ENCODE data around the gene GPR15.
"Not testable (repeated sequence)": the region's sequence is repeated elsewhere in the genome, so short reads cannot be mapped to it uniquely, and the experiment has no call there.

The GPR15 gene

DNA sequence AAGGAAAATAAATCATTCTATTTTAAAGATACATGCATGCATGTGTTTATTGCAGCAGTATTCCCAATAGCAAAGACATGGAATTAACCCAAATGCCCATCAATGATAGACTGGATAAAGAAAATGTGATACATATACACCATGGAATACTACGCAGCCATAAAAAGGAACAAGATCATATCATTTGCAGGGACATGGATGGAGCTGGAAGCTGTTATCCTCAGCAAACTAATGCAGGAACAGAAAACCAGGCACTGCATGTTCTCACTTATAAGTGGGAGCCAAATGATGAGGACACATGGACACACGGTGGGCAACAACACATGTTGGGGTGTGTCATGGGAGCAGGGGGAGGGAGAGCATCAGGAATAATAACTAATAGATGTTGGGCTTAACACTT is 28.0 kb downstream of the GPR15 start:
- DNase-seq, result not testable (repeated sequence)

DNA sequence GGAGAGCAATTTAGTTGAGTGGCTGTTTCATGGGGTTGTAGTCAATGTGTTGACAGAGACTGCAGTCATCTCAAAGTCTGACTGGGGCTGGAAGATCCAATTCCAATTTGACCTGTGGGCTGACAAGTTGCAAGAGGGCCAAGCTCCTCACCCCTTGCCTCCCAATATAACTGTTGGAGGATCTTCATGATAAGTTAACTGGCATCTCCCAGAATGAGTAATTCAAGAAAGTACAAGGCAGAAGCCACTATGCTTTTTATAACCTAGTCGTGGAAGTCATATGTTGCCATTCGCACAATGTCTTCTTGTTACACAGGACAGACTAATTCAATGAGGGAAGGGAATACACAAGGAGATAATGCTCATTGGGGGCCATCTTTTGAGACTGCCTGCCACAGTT is 29.1 kb downstream of the GPR15 start:
- no peak for DNase-seq

DNA sequence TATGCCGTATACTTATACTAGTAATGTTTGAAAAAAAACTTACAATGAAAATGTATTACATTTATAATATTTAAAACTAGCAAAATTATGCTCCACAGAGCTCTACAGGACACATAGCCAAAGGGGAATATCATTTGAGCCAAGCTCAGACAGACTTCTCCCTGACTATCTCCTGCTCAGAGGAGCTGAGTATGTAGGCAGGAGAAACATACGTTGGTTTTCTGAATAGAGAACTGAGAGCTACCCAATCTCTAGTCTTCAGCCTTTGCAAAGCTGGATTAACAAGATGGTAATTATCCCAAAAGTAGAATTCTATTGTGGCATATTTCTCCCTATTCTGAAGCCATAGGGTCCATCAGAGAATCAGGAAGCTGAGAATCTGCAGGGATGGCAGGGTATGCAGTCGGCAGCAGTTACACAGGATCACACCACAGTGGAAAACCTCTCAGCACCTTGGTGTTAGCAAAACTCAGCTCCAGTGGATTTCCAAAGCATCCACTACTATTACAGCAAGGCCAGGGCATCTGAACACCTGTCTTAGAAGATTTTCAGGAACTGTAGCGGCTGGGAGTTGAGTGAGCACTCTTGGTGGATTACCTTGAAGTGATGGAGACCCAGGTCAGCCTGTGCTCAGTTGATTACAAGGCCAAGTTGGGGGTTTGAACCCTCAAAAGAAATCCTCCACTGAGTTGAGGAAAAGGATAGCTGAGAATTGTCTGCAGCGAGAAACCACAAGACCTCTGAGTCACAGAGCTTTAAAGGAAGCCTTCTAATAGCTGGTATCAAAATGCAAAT is 30.1 kb downstream of the GPR15 start:
- DNase-seq, result no peak

DNA sequence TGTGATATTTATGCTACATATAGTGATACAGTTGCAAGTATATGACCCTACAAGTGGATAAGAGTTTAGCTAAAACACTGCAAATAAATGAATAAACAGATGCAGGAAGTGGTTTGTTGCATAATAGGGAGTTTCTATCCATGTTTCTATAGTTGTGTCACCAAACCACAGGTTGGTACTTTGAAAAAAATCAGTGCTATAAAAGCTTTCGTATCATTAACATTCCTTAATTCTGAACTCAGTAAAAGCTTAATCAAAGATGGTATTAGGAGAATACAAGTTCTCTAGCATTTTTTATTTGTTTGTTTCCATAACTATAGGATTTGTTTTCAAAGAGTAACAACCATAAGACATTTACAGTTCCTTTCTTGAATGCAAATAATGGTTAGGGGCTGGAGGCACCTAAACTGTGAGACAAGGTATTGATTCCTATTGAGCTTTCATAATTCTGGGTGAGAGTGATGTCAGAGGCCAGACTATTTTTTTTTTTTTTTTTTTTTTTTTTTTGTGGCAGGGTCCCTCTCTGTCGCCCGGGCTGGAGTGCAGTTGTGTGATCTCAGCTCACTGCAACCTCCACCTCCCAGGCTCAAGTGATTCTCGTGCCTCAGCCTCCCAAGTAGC is 32.0 kb downstream of the GPR15 start:
- no peak for DNase-seq

DNA sequence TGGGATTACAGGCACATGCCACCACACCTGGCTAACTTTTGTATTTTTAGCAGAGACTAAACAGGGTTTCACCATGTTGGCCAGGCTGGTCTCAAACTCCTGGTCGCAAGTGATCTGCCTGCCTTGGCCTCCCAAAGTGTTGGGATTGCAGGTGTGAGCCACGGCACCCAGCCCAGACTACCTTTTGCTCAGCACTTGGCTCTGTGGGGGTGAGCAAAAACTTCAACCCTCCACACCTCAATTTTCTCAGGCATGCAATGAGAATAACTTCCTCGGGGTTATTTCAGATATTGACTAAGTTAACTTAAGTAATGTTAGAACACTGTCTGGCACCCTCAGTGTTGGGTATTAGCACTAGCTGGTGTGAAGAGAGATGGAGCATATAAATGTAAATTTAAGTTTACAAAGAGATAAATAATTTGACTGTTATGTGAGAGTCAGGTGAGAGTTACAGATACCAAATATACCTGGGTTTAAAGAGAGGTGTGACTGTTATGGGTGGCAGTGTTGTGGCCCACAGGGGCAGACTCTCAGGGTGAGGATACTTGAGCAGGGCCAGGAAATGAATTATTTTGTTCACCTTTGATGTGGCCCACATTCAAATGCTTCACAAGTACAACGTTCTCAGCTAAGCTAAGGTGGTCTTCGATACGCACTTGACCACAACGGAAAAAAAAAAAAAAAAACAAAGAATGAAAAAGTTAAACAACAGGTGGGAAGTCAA is 32.7 kb downstream of the GPR15 start:
- DNase-seq, result no peak

DNA sequence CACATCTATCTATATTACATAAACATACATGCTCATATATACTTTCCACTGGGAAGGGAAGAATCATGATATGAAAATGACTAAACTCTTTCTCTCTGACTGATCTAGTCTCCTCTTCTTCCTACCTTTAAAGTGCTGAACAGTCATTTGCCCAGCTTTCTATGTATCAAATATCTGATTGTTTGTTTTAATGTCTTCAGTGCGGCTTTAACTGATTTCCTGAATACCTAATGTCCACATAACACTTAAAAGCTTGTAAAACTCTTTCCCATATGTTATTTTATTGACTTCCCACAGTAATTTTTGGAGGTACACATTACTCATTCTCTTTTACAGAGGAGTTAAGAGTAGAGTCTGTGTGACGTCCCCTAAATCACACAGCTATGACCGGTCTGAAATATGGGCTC is 33.5 kb downstream of the GPR15 start:
- no peak for DNase-seq

DNA sequence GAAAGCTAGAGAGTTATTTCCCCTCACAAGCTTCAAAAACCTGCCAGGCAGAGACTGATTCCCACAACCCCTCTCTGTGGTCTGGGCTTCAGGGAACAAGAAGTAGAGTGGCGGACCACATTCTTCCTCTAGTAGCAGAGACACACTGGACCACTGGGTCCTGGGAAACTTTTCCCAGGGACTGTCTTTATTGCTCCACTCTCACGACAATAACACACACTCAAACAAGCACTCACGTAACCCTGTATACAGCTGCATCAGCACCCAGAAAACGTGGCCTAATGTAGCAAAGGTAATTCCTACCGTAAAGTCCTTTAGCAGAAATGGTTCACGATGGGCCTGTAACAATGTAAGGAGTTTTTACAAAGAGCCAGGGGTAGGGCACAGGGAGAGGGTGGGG is 34.1 kb downstream of the GPR15 start:
- no peak for DNase-seq

DNA sequence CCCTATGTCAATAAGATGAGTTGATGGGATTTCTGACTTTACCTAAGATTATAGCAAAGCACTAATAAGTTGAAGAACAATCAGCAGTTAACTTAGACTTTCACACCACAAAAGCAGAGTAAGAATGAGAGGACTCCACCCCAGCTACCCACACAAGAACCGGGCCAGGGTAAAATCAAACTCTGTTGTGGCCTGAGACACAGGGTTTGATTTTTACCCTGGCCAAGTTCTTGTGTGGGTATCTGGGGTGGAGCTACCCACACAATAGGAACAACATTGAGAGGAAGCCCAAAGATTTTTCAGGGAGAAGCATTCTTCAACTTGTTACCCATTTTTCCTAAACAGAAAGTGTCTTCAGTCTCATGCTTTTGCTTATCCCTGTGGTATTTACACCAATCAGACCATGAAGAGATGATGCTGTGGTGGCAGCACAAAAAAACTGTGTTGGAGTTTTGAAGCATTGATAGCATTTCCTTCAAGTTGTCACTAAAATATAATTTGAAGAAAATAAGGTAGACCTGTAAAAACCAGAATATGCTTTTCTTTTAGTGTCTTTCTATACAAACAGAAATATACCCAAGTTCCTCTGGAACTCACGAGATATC is 36.0 kb downstream of the GPR15 start:
- no peak for DNase-seq

DNA sequence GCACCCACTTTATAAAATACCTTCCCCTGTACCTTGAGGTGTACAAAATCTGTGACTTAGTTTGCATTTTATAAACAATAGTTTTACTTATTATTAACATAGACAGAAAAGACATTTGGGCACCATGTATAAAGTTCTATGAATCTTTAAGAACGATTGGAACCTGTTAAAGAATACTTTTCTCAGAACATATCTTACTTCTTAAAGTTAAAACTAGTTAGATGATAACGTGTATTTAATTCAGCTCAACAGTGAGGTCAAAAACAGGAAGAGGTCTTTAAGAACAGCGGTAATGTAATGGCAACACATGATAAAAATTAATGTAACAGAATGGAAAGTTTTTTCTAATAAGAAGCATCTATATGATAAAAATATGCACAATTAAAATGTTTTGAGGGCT is 36.6 kb downstream of the GPR15 start:
- no peak for DNase-seq

DNA sequence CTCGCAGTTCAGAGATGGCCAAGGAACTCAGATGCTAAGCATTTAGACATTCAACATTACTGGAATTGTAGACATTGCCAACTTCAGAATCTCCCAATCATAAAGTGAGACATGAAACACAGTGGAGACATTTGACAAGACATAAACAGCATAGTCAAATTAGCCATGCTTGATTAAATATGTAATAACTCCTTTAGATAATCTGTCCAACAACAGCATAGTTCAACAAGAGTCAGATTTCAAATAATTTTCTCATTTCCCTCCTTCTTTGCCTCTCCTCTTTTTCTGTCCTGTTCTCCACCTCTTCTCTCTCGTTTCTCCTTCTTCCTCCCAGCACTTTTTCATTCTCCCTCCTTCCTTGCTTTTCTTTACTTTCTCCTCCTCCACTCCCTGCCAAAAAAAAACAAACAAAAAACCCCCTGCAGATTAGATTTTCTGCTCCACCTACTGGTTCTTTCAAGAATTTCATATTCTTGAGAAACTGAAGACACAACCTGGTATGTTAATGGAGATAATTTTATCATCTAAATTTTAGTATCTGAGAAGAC is 41.5 kb downstream of the GPR15 start:
- no peak for DNase-seq

DNA sequence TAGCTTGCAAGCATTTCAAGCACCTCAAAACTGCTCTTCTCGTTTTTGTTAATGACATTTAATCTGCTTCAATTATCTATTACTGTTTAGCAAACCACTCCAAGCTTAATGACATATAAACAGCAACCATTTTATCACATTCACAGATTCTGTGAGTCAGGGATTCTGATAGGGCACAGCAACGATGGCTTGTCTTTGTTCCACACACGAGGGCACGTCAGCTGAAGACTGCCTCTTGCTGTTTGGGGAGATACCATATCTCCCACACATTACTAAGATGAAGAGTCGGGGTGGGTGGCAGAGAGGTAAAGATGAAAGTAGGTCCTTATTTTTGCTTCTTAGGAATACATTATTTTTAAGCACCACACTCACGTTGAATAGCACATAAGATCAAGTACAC is 42.4 kb downstream of the GPR15 start:
- DNase-seq, result peak in 1 of 2 donors; percentile 18

DNA sequence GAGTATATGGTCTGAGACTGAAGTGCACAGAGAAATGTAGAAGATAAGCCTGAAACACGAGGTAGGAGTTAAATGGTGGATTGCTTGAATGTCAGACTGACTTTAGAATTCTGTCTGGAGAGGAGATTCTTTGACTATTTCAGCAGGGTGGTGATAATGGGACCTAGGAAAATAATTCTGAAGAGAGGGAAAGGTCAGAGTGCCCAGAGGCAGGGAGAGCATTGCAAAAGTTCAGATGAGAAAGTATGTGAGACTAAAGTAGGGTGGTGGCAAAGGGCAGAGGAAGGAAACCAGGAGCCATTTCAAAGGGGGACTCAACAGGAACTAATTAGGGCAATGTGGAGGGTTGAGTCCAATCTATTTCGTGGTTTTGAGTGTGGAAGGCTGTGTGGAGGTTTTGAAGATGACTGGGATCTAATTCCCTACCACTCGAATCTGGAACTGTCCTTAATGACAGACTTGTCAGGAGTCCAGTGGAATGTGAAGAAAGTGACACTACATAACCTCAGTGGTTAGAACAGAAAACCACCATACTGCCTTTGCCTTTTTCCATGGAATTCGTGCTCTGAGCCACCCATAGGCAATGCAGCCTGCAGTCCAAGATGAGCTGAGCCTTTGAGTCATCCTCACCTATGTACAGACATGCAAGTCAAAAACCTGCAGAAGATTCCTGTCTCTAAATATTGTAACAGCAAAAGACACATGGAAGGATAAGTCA is 45.6 kb downstream of the GPR15 start:
- no peak for DNase-seq

DNA sequence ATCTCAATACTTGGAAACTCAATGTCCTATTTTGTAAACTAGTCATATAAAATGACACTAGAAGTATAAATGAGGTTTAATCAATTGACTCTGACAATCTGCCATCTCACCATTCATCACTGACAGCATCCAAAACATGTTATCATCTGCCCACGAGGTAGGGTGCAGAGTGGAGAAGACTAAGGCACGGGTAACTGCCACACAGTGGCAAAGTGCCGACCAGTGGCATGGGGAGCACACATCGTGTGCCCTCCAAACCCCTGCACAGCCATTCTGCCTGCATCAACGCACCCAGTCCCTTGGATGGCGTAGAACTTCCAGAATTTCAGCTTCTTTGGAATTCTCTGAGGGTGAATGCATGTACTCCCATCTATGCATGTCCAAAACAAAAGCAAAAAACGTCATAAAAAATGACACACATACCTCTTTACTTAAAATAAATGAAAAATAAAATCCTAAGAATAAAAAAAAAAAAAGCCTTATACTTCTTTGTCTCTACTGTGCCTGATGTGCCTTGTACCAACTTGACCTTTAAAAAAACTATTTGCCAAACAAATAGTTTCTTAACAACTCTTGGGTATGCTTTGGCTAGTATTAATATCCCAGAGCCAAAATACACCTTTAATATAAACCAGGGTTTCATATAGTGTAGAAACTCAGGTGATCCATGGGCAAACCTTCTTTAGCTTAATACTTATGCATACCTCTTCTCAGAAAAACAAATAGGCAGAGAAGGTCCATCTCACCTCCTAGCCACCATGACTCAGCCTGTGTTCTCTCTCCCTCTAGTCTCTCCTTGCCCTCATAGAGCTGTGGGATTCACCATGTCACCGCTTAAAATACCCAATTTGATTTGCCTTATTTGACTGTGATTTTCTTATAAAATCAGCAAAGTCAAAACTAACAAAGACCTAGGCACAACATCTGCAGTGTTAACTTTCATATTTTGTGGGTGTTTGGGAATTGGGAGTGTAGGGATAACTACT is 48.9 kb downstream of the GPR15 start:
- no peak for DNase-seq

DNA sequence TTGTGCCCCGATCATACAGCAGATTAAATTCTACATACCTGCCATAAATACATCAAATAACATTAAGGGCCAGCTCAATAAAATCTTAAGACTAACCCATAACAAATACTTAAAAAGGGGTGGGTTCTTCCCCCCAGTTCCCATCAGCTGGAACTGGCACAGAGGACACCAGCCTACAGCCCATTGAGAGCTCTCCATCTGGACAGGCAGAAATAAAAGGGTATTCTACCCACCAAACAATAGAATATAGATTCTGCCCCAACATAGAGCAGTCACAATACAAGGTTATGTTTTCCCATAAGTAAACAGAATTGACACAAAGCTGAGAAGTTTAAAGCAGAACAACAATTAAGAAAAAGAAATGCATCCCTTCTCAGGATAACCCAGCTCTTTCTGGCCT is 49.7 kb downstream of the GPR15 start:
- no peak for DNase-seq

DNA sequence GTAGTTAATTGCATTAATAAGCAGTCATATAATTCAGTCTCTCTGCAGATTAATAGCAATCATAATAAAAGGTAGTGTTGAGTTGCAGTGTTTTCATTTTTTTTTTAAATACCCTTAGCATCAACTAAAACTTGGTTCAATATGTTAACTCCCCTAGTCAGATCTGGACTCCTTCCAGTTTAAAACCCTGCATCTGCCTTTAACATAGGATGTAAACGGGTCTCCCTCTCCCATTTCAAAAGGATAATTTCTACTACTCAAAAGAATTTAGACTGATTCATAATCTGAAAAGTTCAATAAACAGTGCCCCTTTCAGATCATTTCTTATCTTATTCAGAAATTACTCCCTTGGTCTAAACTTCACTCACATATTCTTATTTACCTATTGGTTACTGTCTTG is 50.3 kb downstream of the GPR15 start:
- no peak for DNase-seq

DNA sequence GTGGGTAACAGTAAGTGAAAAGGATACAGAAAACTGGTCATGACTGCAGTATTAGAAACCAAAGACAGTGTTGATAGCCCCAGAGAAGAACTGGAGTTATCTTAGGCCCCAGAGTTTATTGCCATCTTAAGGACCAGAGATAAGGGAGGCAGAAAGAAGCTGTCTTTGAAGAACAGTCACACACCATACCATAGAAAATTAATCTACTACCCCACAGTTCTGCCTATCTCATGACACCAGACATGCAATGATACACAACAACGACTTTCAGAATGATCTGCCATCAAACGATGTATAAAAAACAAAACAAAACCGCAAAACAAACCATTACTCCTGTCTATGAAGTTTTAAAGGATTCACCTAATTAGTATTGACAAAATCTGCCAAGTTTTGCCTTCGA is 52.0 kb downstream of the GPR15 start:
- no peak for DNase-seq
